Embryonic facial prominence (tissue), 1 donor: ENCODE measurements around the gene PRICKLE1.
A peak's percentile ranks its signal among the peaks of the same experiment; 100 is the strongest.

Experiments used
- DNase-seq: peaks from one replicate; pipeline ENCODE4 v3.0.0-alpha.2; 2016; ENCODE audit errors: extremely low spot score

The PRICKLE1 gene

GRCh38 chr12:42589465-42590329, at the start of gene PRICKLE1:
PRICKLE1 (minus strand) TSS chr12:42589746; CDS start chr12:42472516, 117,230 bp downstream.
- DNase-seq = no peak

- DNase-seq = no peak
Measured at GRCh38 chr12:42638697-42639096, 49.2 kb upstream of the PRICKLE1 start.

- no peak for DNase-seq
Measured at GRCh38 chr12:42638011-42638410, 48.5 kb upstream of the PRICKLE1 start.

GRCh38 chr12:42636993-42637392, 47.4 kb upstream of the PRICKLE1 start:
- no peak for DNase-seq

GRCh38 chr12:42633594-42633993, 44.0 kb upstream of the PRICKLE1 start:
- DNase-seq = no peak

- no peak for DNase-seq
Measured at GRCh38 chr12:42631513-42631912, 42.0 kb upstream of the PRICKLE1 start.

GRCh38 chr12:42630314-42630713, 40.8 kb upstream of the PRICKLE1 start:
- no peak for DNase-seq

- DNase-seq = no peak
Measured at GRCh38 chr12:42627151-42627550, 37.6 kb upstream of the PRICKLE1 start.

GRCh38 chr12:42625611-42626010, 36.1 kb upstream of the PRICKLE1 start:
- DNase-seq = no peak

GRCh38 chr12:42617622-42618021, 28.1 kb upstream of the PRICKLE1 start:
- no peak for DNase-seq

- no peak for DNase-seq
Measured at GRCh38 chr12:42615006-42615405, 25.5 kb upstream of the PRICKLE1 start.

- DNase-seq = peak; percentile 48
Measured at GRCh38 chr12:42612231-42612613, 22.7 kb upstream of the PRICKLE1 start.

GRCh38 chr12:42611571-42612230, 22.2 kb upstream of the PRICKLE1 start:
- DNase-seq = no peak

- no peak for DNase-seq
Measured at GRCh38 chr12:42609605-42610004, 20.1 kb upstream of the PRICKLE1 start.

- DNase-seq = no peak
Measured at GRCh38 chr12:42608196-42608825, 18.8 kb upstream of the PRICKLE1 start.

- DNase-seq = no peak
Measured at GRCh38 chr12:42607584-42608058, 18.1 kb upstream of the PRICKLE1 start.

- DNase-seq = no peak
Measured at GRCh38 chr12:42606471-42606870, 16.9 kb upstream of the PRICKLE1 start.

- DNase-seq = no peak
Measured at GRCh38 chr12:42605685-42606084, 16.1 kb upstream of the PRICKLE1 start.

GRCh38 chr12:42603246-42603990, 13.9 kb upstream of the PRICKLE1 start:
- DNase-seq = no peak

GRCh38 chr12:42593874-42594273, 4.3 kb upstream of the PRICKLE1 start:
- DNase-seq = no peak

GRCh38 chr12:42590330-42590934, 886 bp upstream of the PRICKLE1 start:
- DNase-seq = no peak
